ENCODE results near the gene ZW10.

GRCh38 chr11:113725407-113725806, 48.1 kb downstream of the ZW10 start:
- TF ChIP-seq CTCF (IDR thresholded peaks at IDR 0.05; ENCODE audit: insufficient read depth, low read length) (no peak), POLR2AphosphoS5 (IDR thresholded peaks at IDR 0.05; ENCODE audit: low read depth) (no peak), REST (IDR thresholded peaks at IDR 0.05; ENCODE audit: insufficient replicate concordance, low read depth) (no peak)
